B cell (primary cell): ENCODE results near the gene DUSP15. TPM values are rescaled to one million over a fixed set of nuclear protein-coding genes. Genes with fewer than 3 reads are reported as not detected.

Source experiments
- ATAC-seq: fragments of 200-7000 bp; cut with Tn5 transposase; one replicate; pipeline ENCODE4 v1.10.0; 2021; ENCODE audit warnings: low read depth, mild to moderate bottlenecking, moderate number of reproducible peaks, moderate library complexity
- CTCF ChIA-PET: fragments of 350-600 bp; sonication (Branson Sonifier 250); formaldehyde crosslinking; loops from one replicate; lab custom pipeline; 2021; ENCODE audit warnings: antibody characterized with exemption, inconsistent platforms; lab: Charles Lee
- POLR2A ChIA-PET: fragments of 350-600 bp; sonication (Branson Sonifier 250); formaldehyde crosslinking; loops from one replicate; lab custom pipeline; 2021; ENCODE audit warnings: antibody characterized with exemption; lab: Charles Lee
- DNase-seq: peaks from one replicate; pipeline ENCODE4 v3.0.0; 2013
- H2AFZ ChIP-seq: 2 replicates; pipeline ENCODE4 v1.6.1; 2012; ENCODE audit warnings: mild to moderate bottlenecking, low read depth, low read length; ENCODE audit not compliant: insufficient read depth, poor library complexity, severe bottlenecking
- H3K27ac ChIP-seq, 2 donors: 1 replicate in 1 of 2; 2 replicates in 1 of 2; pipeline ENCODE4 v1.5.1; 2012 to 2013; ENCODE audit warnings: low read length in 2 of 2, mild to moderate bottlenecking in 2 of 2, moderate library complexity in 1 of 2
- H3K27me3 ChIP-seq, 4 experiments: fragments of 200-600 bp in 1 of 4; sonication (generic) in 1 of 4; replicated peaks in 1 of 4; 1 replicate in 2 of 4; 2 replicates in 2 of 4; pipeline versions ENCODE4 v1.6.1 to v1.7.0; 2013 to 2016; ENCODE audit warnings: low read length in 3 of 4, mild to moderate bottlenecking in 2 of 4, mixed read lengths in 1 of 4, moderate library complexity in 1 of 4; ENCODE audit not compliant: insufficient read depth in 4 of 4, control insufficient read depth in 3 of 4; ENCODE audit errors: control extremely low read depth in 1 of 4
- H3K36me3 ChIP-seq, 2 experiments: replicated peaks in 1 of 2; 1 replicate in 1 of 2; 2 replicates in 1 of 2; pipeline versions ENCODE4 v1.6.1 to v1.7.1; 2013; ENCODE audit warnings: low read length in 1 of 2; ENCODE audit not compliant: insufficient read depth in 2 of 2, control insufficient read depth in 1 of 2; ENCODE audit errors: control extremely low read depth in 1 of 2, extremely low read depth in 1 of 2
- H3K4me1 ChIP-seq, 2 donors: fragments of 200-600 bp in 1 of 2; sonication (generic) in 1 of 2; 1 replicate in 1 of 2; 2 replicates in 1 of 2; pipeline versions ENCODE4 v1.5.1 to v1.6.1; 2013 to 2017; ENCODE audit warnings: low read length in 2 of 2; ENCODE audit not compliant: control insufficient read depth in 2 of 2, insufficient read depth in 2 of 2
- H3K4me2 ChIP-seq: replicated peaks from 2 replicates; pipeline ENCODE3; 2012; ENCODE audit warnings: mild to moderate bottlenecking, low read depth, low read length; ENCODE audit not compliant: poor library complexity, severe bottlenecking
- H3K4me3 ChIP-seq, 5 experiments: fragments of 200-600 bp in 1 of 5; sonication (generic) in 1 of 5; 1 replicate in 3 of 5; 2 replicates in 2 of 5; pipeline versions ENCODE4 v1.5.1 to v1.7.0; 2011 to 2016; ENCODE audit warnings: low read length in 4 of 5, mild to moderate bottlenecking in 4 of 5, low read depth in 2 of 5, control low read depth in 1 of 5, moderate library complexity in 1 of 5; ENCODE audit not compliant: insufficient read depth in 1 of 5; ENCODE audit errors: control extremely low read depth in 1 of 5, extremely low read depth in 1 of 5
- H3K79me2 ChIP-seq: fragments of 200-600 bp; sonication (generic); one replicate; pipeline ENCODE4 v1.6.0; 2016; ENCODE audit warnings: low read length; ENCODE audit not compliant: control insufficient read depth, insufficient read depth
- H3K9ac ChIP-seq: fragments of 200-600 bp; sonication (generic); 2 replicates; pipeline ENCODE4 v1.6.1; 2017; ENCODE audit warnings: mild to moderate bottlenecking, low read length, moderate library complexity
- H3K9me3 ChIP-seq, 3 donors: one replicate each; pipeline versions ENCODE4 v1.6.1 to v1.7.1; 2013; ENCODE audit warnings: low read length in 2 of 3; ENCODE audit not compliant: control insufficient read depth in 2 of 3, insufficient read depth in 1 of 3; ENCODE audit errors: control extremely low read depth in 1 of 3
- H4K20me1 ChIP-seq: 2 replicates; pipeline ENCODE4 v1.6.0; 2012; ENCODE audit warnings: mild to moderate bottlenecking, low read length; ENCODE audit not compliant: insufficient read depth, control insufficient read depth, poor library complexity, severe bottlenecking
- H3K27ac Mint-ChIP-seq: one replicate; pipeline ENCODE4 v1.8.0; 2021; ENCODE audit warnings: mixed read lengths
- H3K27me3 Mint-ChIP-seq: one replicate; pipeline ENCODE4 v1.8.0; 2021; ENCODE audit warnings: mixed read lengths
- H3K4me1 Mint-ChIP-seq: one replicate; pipeline ENCODE4 v1.8.0; 2021; ENCODE audit warnings: mixed read lengths
- H3K4me3 Mint-ChIP-seq: one replicate; pipeline ENCODE4 v1.8.0; 2021; ENCODE audit warnings: mixed read lengths
- H3K9me3 Mint-ChIP-seq: one replicate; pipeline ENCODE4 v1.8.0; 2022; ENCODE audit warnings: mixed read lengths; ENCODE audit not compliant: insufficient read depth
- EZH2 ChIP-seq: IDR thresholded peaks from 2 replicates; pipeline ENCODE4 v1.6.1; 2012; ENCODE audit warnings: borderline replicate concordance, low read depth, mild to moderate bottlenecking, moderate library complexity, low read length; ENCODE audit not compliant: insufficient read depth, poor library complexity, severe bottlenecking
- WGBS: methylation state at CpG from one replicate; pipeline ENCODE4 v1.1.5; 2013; ENCODE audit warnings: missing lambda C conversion rate; ENCODE audit not compliant: insufficient coverage; 5-methylcytosine and 5-hydroxymethylcytosine counted together
- intact Hi-C: fragments of 100-400 bp; cut with micrococcal nuclease; formaldehyde crosslinking; loops from one replicate; pipeline ENCODE4 v1.10.0; 2022
- polyA plus RNA-seq: library from polyadenylated mRNA; depleted of rRNA; stranded (reverse); fragments of >200 nt; gene quantifications from 2 replicates; pipeline ENCODE4 v1.2.3, GENCODE V29; 2012
- total RNA-seq, 2 donors: library from RNA; stranded (reverse); fragments of 120-200 nt in 1 of 2; gene quantifications; 1 replicate in 1 of 2; 2 replicates in 1 of 2; pipeline versions ENCODE4 v1.2.3 to v1.2.4, GENCODE V29; 2013 to 2022
- TF ChIP-seq, protein P1 (sequence below): fragments of 200-600 bp; IDR thresholded peaks from one replicate; pipeline ENCODE4 v1.8.0; 2022; ENCODE audit warnings: antibody characterized with exemption, mild to moderate bottlenecking

DUSP15 gene
- total and polyA plus RNA-seq, 2 donors (not counting 1 experiment from before 2014, with no cell fraction given) = 0.78 to 3.3 TPM

- WGBS = 10% methylated on average over 20 of the region's 29 CpGs
- ChIA-PET CTCF (interaction anchor here (0.5 to 6.0 kb wide), 31 partner anchors 9 to 956 kb away, joined by 3 to 54 read pairs (median 4); partner anchors contain the start of gene PDRG1), POLR2A (no interaction called here)
- H3K27me3 Mint-ChIP-seq = peaks cover 8% of the 10 kb centered on the region
- H3K9ac ChIP-seq = no peak overlapping the region
- H4K20me1 ChIP-seq = no peaks in the 10 kb centered on the region
- TF ChIP-seq EZH2 = no peak
- TF ChIP-seq, protein P1, sequence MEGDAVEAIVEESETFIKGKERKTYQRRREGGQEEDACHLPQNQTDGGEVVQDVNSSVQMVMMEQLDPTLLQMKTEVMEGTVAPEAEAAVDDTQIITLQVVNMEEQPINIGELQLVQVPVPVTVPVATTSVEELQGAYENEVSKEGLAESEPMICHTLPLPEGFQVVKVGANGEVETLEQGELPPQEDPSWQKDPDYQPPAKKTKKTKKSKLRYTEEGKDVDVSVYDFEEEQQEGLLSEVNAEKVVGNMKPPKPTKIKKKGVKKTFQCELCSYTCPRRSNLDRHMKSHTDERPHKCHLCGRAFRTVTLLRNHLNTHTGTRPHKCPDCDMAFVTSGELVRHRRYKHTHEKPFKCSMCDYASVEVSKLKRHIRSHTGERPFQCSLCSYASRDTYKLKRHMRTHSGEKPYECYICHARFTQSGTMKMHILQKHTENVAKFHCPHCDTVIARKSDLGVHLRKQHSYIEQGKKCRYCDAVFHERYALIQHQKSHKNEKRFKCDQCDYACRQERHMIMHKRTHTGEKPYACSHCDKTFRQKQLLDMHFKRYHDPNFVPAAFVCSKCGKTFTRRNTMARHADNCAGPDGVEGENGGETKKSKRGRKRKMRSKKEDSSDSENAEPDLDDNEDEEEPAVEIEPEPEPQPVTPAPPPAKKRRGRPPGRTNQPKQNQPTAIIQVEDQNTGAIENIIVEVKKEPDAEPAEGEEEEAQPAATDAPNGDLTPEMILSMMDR = peak; percentile 99
- no peak overlapping the region for H3K27ac Mint-ChIP-seq
- ATAC-seq (peak; percentile 93), DNase-seq (peak; percentile 82)
- peak overlapping the region; percentile 27 for H3K4me3 Mint-ChIP-seq
- peaks cover 0 to 9% (median 0%) of the 10 kb centered on the region in 4 experiments for H3K27me3 ChIP-seq
- peak overlapping the region; percentile 62 for H2AFZ ChIP-seq
- intact Hi-C loops = loop anchor here (1.0 kb wide), 4 partner anchors 24 to 270 kb away; partner anchors contain the start of gene PDRG1
- H3K9me3 ChIP-seq = no peaks in the 10 kb centered on the region
- no peak overlapping the region for H3K4me3 ChIP-seq
- peaks cover 6 to 8% of the 10 kb centered on the region in 2 donors for H3K4me1 ChIP-seq
- no peaks in the 10 kb centered on the region for H3K36me3 ChIP-seq
- H3K9me3 Mint-ChIP-seq = no peaks in the 10 kb centered on the region
- peak overlapping the region; percentile 56 for H3K4me2 ChIP-seq
- peaks cover 8% of the 10 kb centered on the region for H3K4me1 Mint-ChIP-seq
- no peak overlapping the region for H3K27ac ChIP-seq
- H3K79me2 ChIP-seq = no peaks in the 10 kb centered on the region
Observed at GRCh38 chr20:31822421-31823330, 47.7 kb downstream of the DUSP15 start.

GRCh38 chr20:31821427-31821826 is 48.9 kb downstream of the DUSP15 start:
- DNase-seq = no peak
- H3K4me1 Mint-ChIP-seq = peaks cover 8% of the 10 kb centered on the region

More at GRCh38 chr20:31821427-31821826, 48.9 kb downstream of the DUSP15 start:
- H2AFZ ChIP-seq = no peak overlapping the region
- CTCF ChIA-PET = interaction anchor here (0.8 to 6.0 kb wide), 5 partner anchors 26 to 207 kb away, joined by 3 to 37 read pairs (median 15); partner anchors contain the start of gene PDRG1
- H3K79me2 ChIP-seq = no peaks in the 10 kb centered on the region
- whole genome bisulfite sequencing = 70% methylated on average over 5 of the region's 5 CpGs
- Mint-ChIP-seq H3K27me3 (peaks cover 8% of the 10 kb centered on the region), H3K9me3 (no peaks in the 10 kb centered on the region), H3K4me3 (no peak overlapping the region), H3K27ac (no peak overlapping the region)
- H3K4me1 ChIP-seq = peaks cover 6 to 8% of the 10 kb centered on the region in 2 donors
- ATAC-seq = no peak
- H3K4me2 ChIP-seq = no peak overlapping the region
- TF ChIP-seq, protein P1 = no peak
- no peak for TF ChIP-seq EZH2
- H3K9ac ChIP-seq = no peak overlapping the region
- H4K20me1 ChIP-seq = no peaks in the 10 kb centered on the region
- POLR2A ChIA-PET = no interaction called here
- no peak overlapping the region for H3K27ac ChIP-seq
- no peaks in the 10 kb centered on the region for H3K36me3 ChIP-seq
- intact Hi-C loops = no loop called here
- no peaks in the 10 kb centered on the region for H3K9me3 ChIP-seq
- H3K27me3 ChIP-seq = peaks cover 0 to 9% (median 0%) of the 10 kb centered on the region in 4 experiments
- H3K4me3 ChIP-seq = no peak overlapping the region
